HepG2 (cell line): ENCODE measurements around the gene RARG. TPM values are rescaled to one million over a fixed set of nuclear protein-coding genes. Genes with fewer than 3 reads are reported as not detected.
"Not testable (repeated sequence)": the region's sequence is repeated elsewhere in the genome, so short reads cannot be mapped to it uniquely, and the experiment has no call there.

ENCODE experiments used
- ATAC-seq: fragments of 200-7000 bp; cut with Tn5 transposase; 3 replicates; pipeline ENCODE4 v1.9.1; 2020; ENCODE audit warnings: mild to moderate bottlenecking, moderate library complexity
- BruUV-seq: library from RNA; stranded (reverse); fragments of 400-500 nt; replicated peaks from 2 replicates; lab custom pipeline; 2021; lab: Mats Ljungman, UMichigan
- CTCF ChIA-PET: fragments of 300-600 bp; formaldehyde crosslinking; extraction: SDS; loops from one replicate; lab custom pipeline; 2021; ENCODE audit warnings: low total read pairs, inconsistent platforms, low intra/inter-chr PET ratio; lab: Yijun Ruan, JAX
- POLR2A ChIA-PET: fragments of 350-600 bp; sonication (Branson Sonifier 250); formaldehyde crosslinking; loops from one replicate; lab custom pipeline; 2020; ENCODE audit warnings: antibody characterized with exemption, inconsistent platforms; lab: Yijun Ruan, JAX
- DNase-seq: peaks from one replicate; pipeline ENCODE4 v3.0.0-alpha.2; 2015; ENCODE audit warnings: low spot score
- FAIRE-seq: peaks from 3 replicates; lab custom pipeline; 2011; peaks lifted over from hg19 to GRCh38; lab: Jason Lieb, UNC
- H2AFZ ChIP-seq: one replicate; pipeline ENCODE4 v1.6.1; 2011; ENCODE audit warnings: low read length, inconsistent platforms
- H3K27ac ChIP-seq: fragments of 300-600 bp; 3 replicates; pipeline ENCODE4 v1.8.0; 2011; ENCODE audit warnings: mixed run types, mild to moderate bottlenecking, mixed read lengths, low read length, inconsistent platforms; ENCODE audit not compliant: insufficient read depth; ENCODE audit errors: extremely low read length
- H3K27me3 ChIP-seq, 2 experiments: fragments of 200-600 bp in 1 of 2; 2 replicates in 1 of 2; 3 replicates in 1 of 2; pipeline versions ENCODE4 v1.6.0 to v1.8.0; 2011; ENCODE audit warnings: low read length in 2 of 2, mild to moderate bottlenecking in 2 of 2, moderate library complexity in 2 of 2, inconsistent platforms in 1 of 2; ENCODE audit not compliant: insufficient read depth in 2 of 2, control insufficient read depth in 1 of 2
- H3K36me3 ChIP-seq, 2 experiments: fragments of 200-600 bp in 1 of 2; replicated peaks in 1 of 2; 2 replicates in 1 of 2; 3 replicates in 1 of 2; pipeline versions ENCODE4 v1.5.1 to v1.8.0; 2011; ENCODE audit warnings: low read length in 2 of 2, inconsistent platforms in 1 of 2; ENCODE audit not compliant: insufficient read depth in 2 of 2, control insufficient read depth in 1 of 2
- H3K4me1 ChIP-seq: 2 replicates; pipeline ENCODE4 v1.5.1; 2012; ENCODE audit warnings: low read length, inconsistent platforms; ENCODE audit not compliant: insufficient read depth
- H3K4me2 ChIP-seq: 2 replicates; pipeline ENCODE4 v1.6.0; 2011; ENCODE audit warnings: low read depth, low read length, inconsistent platforms
- H3K4me3 ChIP-seq, 3 experiments: fragments of 200-600 bp in 1 of 3; sonication (generic), shearing (Covaris generic) in 1 of 3; replicated peaks in 1 of 3; 2 replicates each; pipeline ENCODE4 v1.5.1; 2011 to 2016; ENCODE audit warnings: low read length in 3 of 3, inconsistent platforms in 2 of 3, low read depth in 2 of 3, mild to moderate bottlenecking in 2 of 3, control low read depth in 1 of 3, mixed read lengths in 1 of 3; ENCODE audit not compliant: insufficient read depth in 1 of 3
- H3K79me2 ChIP-seq: one replicate; pipeline ENCODE4 v1.6.1; 2011; ENCODE audit warnings: low read length, inconsistent platforms; ENCODE audit not compliant: insufficient read depth
- H3K9ac ChIP-seq: 2 replicates; pipeline ENCODE4 v1.6.0; 2011; ENCODE audit warnings: mild to moderate bottlenecking, low read depth, low read length, inconsistent platforms; ENCODE audit not compliant: insufficient read depth
- H3K9me3 ChIP-seq: 2 replicates; pipeline ENCODE4 v1.5.1; 2012; ENCODE audit warnings: mild to moderate bottlenecking, low read length
- H4K20me1 ChIP-seq: 2 replicates; pipeline ENCODE4 v1.6.0; 2011; ENCODE audit warnings: inconsistent platforms, mild to moderate bottlenecking, low read length, moderate library complexity; ENCODE audit not compliant: insufficient read depth
- ISX ChIP-seq: sonication (generic); formaldehyde crosslinking; conservative IDR thresholded peaks from 2 replicates; pipeline ENCODE4 v1.5.0; 2020; ENCODE audit warnings: missing genetic modification reagents
- ZBTB43 ChIP-seq: sonication (generic); formaldehyde crosslinking; conservative IDR thresholded peaks from 2 replicates; pipeline ENCODE4 v1.4.0; 2020; ENCODE audit warnings: missing genetic modification reagents
- ZMAT3 ChIP-seq: sonication (generic); formaldehyde crosslinking; conservative IDR thresholded peaks from 2 replicates; pipeline ENCODE4 v1.7.0; 2021; ENCODE audit warnings: missing genetic modification reagents
- WGBS: methylation state at CpG from one replicate; pipeline ENCODE4 v1.1.6; 2017; ENCODE audit warnings: low lambda C conversion rate; 5-methylcytosine and 5-hydroxymethylcytosine counted together
- in situ Hi-C: cut with HindIII; loops from 2 replicates; pipeline ENCODE4 v1.10.0; 2017; ENCODE audit warnings: low pct_unique_long_range_greater_than_20kb; ENCODE audit not compliant: extremely low pct_ligation_motif_present
- intact Hi-C: fragments of 100-400 bp; cut with micrococcal nuclease; formaldehyde crosslinking; loops from one replicate; pipeline ENCODE4 v1.10.0; 2022; ENCODE audit not compliant: unreplicated experiment
- polyA plus RNA-seq, 8 experiments: library from polyadenylated mRNA; depleted of rRNA in 3 of 8; stranded (reverse) in 7 of 8; unstranded in 1 of 8; fragments of >200 nt; fragmentation: Illumina TruSeq in 4 of 8; extraction: Trizol in 4 of 8; gene quantifications; 2 replicates each; pipeline versions ENCODE4 v1.2.1 to v1.2.3, GENCODE V29; 2011 to 2016; ENCODE audit warnings: low read depth in 4 of 8, missing spikeins in 1 of 8, mixed read lengths in 1 of 8; ENCODE audit not compliant: insufficient read depth in 1 of 8
- total RNA-seq, 5 experiments: library from RNA; depleted of rRNA; stranded (reverse); fragments of >200 nt; fragmentation: Illumina TruSeq; extraction: Trizol; gene quantifications; 2 replicates each; pipeline ENCODE4 v1.2.3, GENCODE V29; 2016; ENCODE audit warnings: low read depth in 1 of 5
- TF ChIP-seq, protein P1 (sequence below): sonication (generic); formaldehyde crosslinking; IDR thresholded peaks from 2 replicates; pipeline ENCODE4 v1.5.0; 2020; ENCODE audit warnings: missing genetic modification reagents

Gene RARG
- total and polyA plus RNA-seq, 2 of the 13 experiments (the other 11 are each of a cell fraction or from before 2014, with no cell fraction given): 0.77 to 1.5 TPM

DNA sequence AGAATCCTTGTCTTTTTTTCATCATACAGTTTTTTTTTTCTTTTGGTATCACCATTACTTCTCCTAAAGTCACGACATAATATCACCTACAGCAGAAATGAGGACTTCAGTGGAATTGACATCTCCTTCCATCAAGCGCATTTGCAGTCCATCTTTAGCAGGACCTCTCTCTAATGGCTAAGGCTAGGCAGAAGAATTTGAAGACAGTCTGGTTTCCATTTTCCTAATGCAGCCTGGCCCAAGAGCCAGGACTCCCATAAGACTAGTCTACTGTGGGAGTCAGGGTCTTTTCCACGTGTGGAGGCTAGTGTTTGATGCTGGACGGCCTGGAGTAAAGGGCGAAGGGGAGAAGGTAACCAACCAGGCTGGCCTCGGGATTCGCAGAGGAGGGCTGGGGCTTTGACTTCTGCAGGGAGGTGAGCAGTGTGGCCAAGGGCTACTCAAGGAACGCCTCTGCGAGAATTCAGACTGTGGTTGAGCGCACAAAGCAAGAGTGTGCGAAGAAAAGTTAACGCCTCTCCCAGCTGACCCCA lies 52.3 kb downstream of the RARG start (continued):
- TF ChIP-seq ZBTB43 (0 out of 2 replicates have a peak, but pooled peaks have one; percentile 5), ISX (CRISPR knock-in tag) (no peak), ZMAT3 (CRISPR knock-in tag) (0 out of 2 replicates have a peak, but pooled peaks have one; percentile 19)
- TF ChIP-seq, protein P1, sequence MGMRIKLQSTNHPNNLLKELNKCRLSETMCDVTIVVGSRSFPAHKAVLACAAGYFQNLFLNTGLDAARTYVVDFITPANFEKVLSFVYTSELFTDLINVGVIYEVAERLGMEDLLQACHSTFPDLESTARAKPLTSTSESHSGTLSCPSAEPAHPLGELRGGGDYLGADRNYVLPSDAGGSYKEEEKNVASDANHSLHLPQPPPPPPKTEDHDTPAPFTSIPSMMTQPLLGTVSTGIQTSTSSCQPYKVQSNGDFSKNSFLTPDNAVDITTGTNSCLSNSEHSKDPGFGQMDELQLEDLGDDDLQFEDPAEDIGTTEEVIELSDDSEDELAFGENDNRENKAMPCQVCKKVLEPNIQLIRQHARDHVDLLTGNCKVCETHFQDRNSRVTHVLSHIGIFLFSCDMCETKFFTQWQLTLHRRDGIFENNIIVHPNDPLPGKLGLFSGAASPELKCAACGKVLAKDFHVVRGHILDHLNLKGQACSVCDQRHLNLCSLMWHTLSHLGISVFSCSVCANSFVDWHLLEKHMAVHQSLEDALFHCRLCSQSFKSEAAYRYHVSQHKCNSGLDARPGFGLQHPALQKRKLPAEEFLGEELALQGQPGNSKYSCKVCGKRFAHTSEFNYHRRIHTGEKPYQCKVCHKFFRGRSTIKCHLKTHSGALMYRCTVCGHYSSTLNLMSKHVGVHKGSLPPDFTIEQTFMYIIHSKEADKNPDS (CRISPR knock-in tag): 0 out of 2 replicates have a peak, but pooled peaks have one; percentile 3

DNA sequence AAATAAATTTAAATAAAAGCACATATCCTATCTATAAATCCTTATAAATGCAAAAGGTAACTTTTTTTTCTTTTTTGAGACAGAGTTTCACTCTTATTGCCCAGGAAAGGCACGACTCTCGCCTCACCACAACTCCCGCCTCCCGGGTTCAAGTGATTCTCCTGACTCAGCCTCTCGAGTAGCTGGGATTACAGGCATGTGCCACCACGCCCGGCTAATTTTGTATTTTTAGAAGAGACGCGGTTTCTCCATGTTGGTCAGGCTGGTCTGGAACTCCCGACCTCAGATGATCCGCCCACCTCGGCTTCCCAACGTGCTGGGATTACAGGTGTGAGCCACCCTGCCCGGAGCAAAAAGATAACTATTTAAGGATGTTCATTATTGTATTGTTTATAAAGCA lies 53.2 kb downstream of the RARG start:
- H3K27ac ChIP-seq, DNase-seq, H2AFZ ChIP-seq, intact Hi-C loops, in situ Hi-C loops, CTCF ChIA-PET, FAIRE-seq, ATAC-seq, BruUV-seq, H3K4me3 ChIP-seq, H3K27me3 ChIP-seq, H3K4me2 ChIP-seq, H3K9ac ChIP-seq, H3K9me3 ChIP-seq: not testable (repeated sequence)
- POLR2A ChIA-PET: interaction anchor here (3.2 kb wide), 1 partner anchor 18 kb away, joined by 34 read pairs; no protein-coding TSS in a partner anchor
- peaks cover 58% of the 10 kb centered on the region for H3K4me1 ChIP-seq
- peaks cover 6 to 20% of the 10 kb centered on the region in 2 experiments for H3K36me3 ChIP-seq
- WGBS: 98% methylated on average over 14 of the region's 14 CpGs
- peaks cover 29% of the 10 kb centered on the region for H3K79me2 ChIP-seq
- peaks cover 15% of the 10 kb centered on the region for H4K20me1 ChIP-seq

GRCh38 chr12:53177447-53177846 lies 54.6 kb downstream of the RARG start:
- H3K9me3 ChIP-seq, in situ Hi-C loops, DNase-seq, H3K9ac ChIP-seq, H2AFZ ChIP-seq, ATAC-seq, H3K4me3 ChIP-seq, intact Hi-C loops, H3K4me2 ChIP-seq, BruUV-seq, CTCF ChIA-PET, FAIRE-seq, H3K27me3 ChIP-seq, H4K20me1 ChIP-seq, H3K36me3 ChIP-seq, H3K27ac ChIP-seq, POLR2A ChIA-PET: not testable (repeated sequence)
- Histone ChIP-seq H3K4me1 (peaks cover 44% of the 10 kb centered on the region), H3K79me2 (peaks cover 15% of the 10 kb centered on the region)
- 95% methylated on average over 6 of the region's 6 CpGs for whole genome bisulfite sequencing
